OCI-LY7 (cell line): ENCODE data around the gene CD79A. TPM values are rescaled to one million over a fixed set of nuclear protein-coding genes. Genes with fewer than 3 reads are reported as not detected.
A peak's percentile ranks its signal among the peaks of the same experiment; 100 is the strongest.

Source experiments
- BruUV-seq: library from RNA; stranded (reverse); fragments of 400-500 nt; replicated peaks from 2 replicates; lab custom pipeline; 2021; lab: Mats Ljungman, UMichigan
- CTCF ChIA-PET: fragments of 300-600 bp; sonication (Branson Sonifier 250); formaldehyde crosslinking; loops from one replicate; lab custom pipeline; 2022; ENCODE audit warnings: antibody characterized with exemption; ENCODE audit not compliant: unreplicated experiment; lab: Charles Lee
- POLR2A ChIA-PET: fragments of 300-600 bp; sonication (Branson Sonifier 250); formaldehyde crosslinking; loops from one replicate; lab custom pipeline; 2022; ENCODE audit warnings: antibody characterized with exemption; lab: Charles Lee
- DNase-seq: peaks from one replicate; pipeline ENCODE4 v3.0.0-alpha.2; 2015; ENCODE audit warnings: low spot score
- H2AFZ ChIP-seq: fragments of 200-600 bp; sonication (generic), shearing (Covaris generic); 2 replicates; pipeline ENCODE4 v1.6.1; 2014; ENCODE audit warnings: mild to moderate bottlenecking, antibody characterized with exemption, low read length, moderate library complexity
- H3K27ac ChIP-seq: fragments of 200-600 bp; sonication (generic); 2 replicates; pipeline ENCODE4 v1.5.1; 2014; ENCODE audit warnings: mixed run types, low read depth, mild to moderate bottlenecking, moderate library complexity, low read length, inconsistent platforms; ENCODE audit not compliant: poor library complexity, severe bottlenecking
- H3K36me3 ChIP-seq: fragments of 200-600 bp; sonication (generic); 2 replicates; pipeline ENCODE4 v1.6.1; 2014; ENCODE audit warnings: mild to moderate bottlenecking, antibody characterized with exemption, low read length, moderate library complexity, mixed read lengths; ENCODE audit not compliant: insufficient read depth
- H3K4me1 ChIP-seq: fragments of 200-600 bp; sonication (generic); 2 replicates; pipeline ENCODE4 v1.5.1; 2014; ENCODE audit warnings: mild to moderate bottlenecking, low read length; ENCODE audit not compliant: insufficient read depth, poor library complexity, severe bottlenecking
- H3K4me2 ChIP-seq: fragments of 200-600 bp; sonication (generic); 2 replicates; pipeline ENCODE4 v1.6.1; 2014; ENCODE audit warnings: mild to moderate bottlenecking, low read length
- H3K4me3 ChIP-seq: fragments of 200-600 bp; sonication (generic); 2 replicates; pipeline ENCODE4 v1.5.1; 2014; ENCODE audit warnings: mild to moderate bottlenecking, low read depth, low read length; ENCODE audit not compliant: poor library complexity, severe bottlenecking
- H3K79me2 ChIP-seq: fragments of 200-600 bp; sonication (generic); 2 replicates; pipeline ENCODE4 v1.6.1; 2016; ENCODE audit warnings: low read depth, mild to moderate bottlenecking, low read length, moderate library complexity, mixed read lengths; ENCODE audit not compliant: insufficient read depth
- H3K9me2 ChIP-seq: fragments of 200-600 bp; sonication (generic); 2 replicates; pipeline ENCODE4 v1.6.1; 2016; ENCODE audit warnings: mild to moderate bottlenecking, low read length, mixed read lengths; ENCODE audit not compliant: insufficient read depth
- H3K9me3 ChIP-seq: fragments of 200-600 bp; sonication (generic); 2 replicates; pipeline ENCODE4 v1.6.1; 2014; ENCODE audit warnings: mild to moderate bottlenecking, mixed run types, low read length, mixed read lengths
- H4K20me1 ChIP-seq: fragments of 200-600 bp; sonication (generic); 2 replicates; pipeline ENCODE4 v1.6.1; 2014; ENCODE audit warnings: mild to moderate bottlenecking, antibody characterized with exemption, low read length, moderate library complexity, mixed read lengths; ENCODE audit not compliant: insufficient read depth
- EZH2phosphoT487 ChIP-seq: fragments of 200-600 bp; sonication (generic); IDR thresholded peaks from 2 replicates; pipeline ENCODE4 v1.6.1; 2018; ENCODE audit warnings: low read depth, borderline replicate concordance, mild to moderate bottlenecking, mixed run types, antibody characterized with exemption, low read length, moderate library complexity, mixed read lengths
- intact Hi-C: fragments of 100-400 bp; cut with micrococcal nuclease; formaldehyde crosslinking; loops from one replicate; pipeline ENCODE4 v1.10.0; 2022; ENCODE audit not compliant: unreplicated experiment
- total RNA-seq, 2 experiments: library from RNA; depleted of rRNA in 1 of 2; stranded (reverse); fragments of >200 nt in 1 of 2; shearing (Covaris generic) in 1 of 2; gene quantifications; 2 replicates each; pipeline ENCODE4 v1.2.3, GENCODE V29; 2014 to 2022
- TF ChIP-seq, protein P1 (sequence below): fragments of 200-600 bp; sonication (generic); conservative IDR thresholded peaks from 2 replicates; pipeline ENCODE4 v1.5.1; 2014; ENCODE audit warnings: mild to moderate bottlenecking, antibody characterized with exemption, low read length, moderate library complexity, mixed read lengths

CD79A gene
- total RNA-seq, 2 experiments from 2014 or later: 1,094 to 1,195 TPM

DNA sequence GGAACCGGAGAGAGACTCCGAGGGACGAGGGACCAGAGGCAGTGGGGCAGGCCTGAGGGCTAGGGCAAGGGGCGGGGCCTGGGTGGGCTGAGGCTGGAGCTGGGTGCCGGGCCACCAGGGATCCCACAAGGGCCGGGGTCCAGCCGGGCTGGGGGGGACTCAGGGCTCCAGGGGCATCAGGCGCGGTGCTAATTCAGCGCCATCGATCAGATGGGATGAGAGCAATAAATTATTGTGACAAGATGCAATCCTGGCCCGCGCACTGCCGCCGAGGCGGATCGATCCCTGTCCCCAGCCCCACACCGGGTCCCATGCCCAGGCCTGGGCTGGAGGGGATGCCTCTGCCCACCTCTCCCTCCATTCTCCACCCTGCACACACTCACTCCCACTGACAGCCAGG, 45.5 kb downstream of the CD79A start:
- Histone ChIP-seq H3K4me3 (no peak overlapping the region), H3K9me3 (no peaks in the 10 kb centered on the region), H3K79me2 (no peaks in the 10 kb centered on the region), H2AFZ (no peak overlapping the region), H4K20me1 (no peaks in the 10 kb centered on the region), H3K4me2 (no peak overlapping the region), H3K36me3 (0 out of 2 replicates have a peak, but pooled peaks cover 2% of the 10 kb centered on the region), H3K9me2 (no peaks in the 10 kb centered on the region), H3K4me1 (peaks cover 27% of the 10 kb centered on the region), H3K27ac (no peak overlapping the region)
- CTCF ChIA-PET: no interaction called here
- intact Hi-C loops: no loop called here
- DNase-seq: no peak
- POLR2A ChIA-PET: no interaction called here
- TF ChIP-seq, protein P1, sequence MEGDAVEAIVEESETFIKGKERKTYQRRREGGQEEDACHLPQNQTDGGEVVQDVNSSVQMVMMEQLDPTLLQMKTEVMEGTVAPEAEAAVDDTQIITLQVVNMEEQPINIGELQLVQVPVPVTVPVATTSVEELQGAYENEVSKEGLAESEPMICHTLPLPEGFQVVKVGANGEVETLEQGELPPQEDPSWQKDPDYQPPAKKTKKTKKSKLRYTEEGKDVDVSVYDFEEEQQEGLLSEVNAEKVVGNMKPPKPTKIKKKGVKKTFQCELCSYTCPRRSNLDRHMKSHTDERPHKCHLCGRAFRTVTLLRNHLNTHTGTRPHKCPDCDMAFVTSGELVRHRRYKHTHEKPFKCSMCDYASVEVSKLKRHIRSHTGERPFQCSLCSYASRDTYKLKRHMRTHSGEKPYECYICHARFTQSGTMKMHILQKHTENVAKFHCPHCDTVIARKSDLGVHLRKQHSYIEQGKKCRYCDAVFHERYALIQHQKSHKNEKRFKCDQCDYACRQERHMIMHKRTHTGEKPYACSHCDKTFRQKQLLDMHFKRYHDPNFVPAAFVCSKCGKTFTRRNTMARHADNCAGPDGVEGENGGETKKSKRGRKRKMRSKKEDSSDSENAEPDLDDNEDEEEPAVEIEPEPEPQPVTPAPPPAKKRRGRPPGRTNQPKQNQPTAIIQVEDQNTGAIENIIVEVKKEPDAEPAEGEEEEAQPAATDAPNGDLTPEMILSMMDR: no peak
- TF ChIP-seq EZH2phosphoT487: no peak
- BruUV-seq: no TSS peak

DNA sequence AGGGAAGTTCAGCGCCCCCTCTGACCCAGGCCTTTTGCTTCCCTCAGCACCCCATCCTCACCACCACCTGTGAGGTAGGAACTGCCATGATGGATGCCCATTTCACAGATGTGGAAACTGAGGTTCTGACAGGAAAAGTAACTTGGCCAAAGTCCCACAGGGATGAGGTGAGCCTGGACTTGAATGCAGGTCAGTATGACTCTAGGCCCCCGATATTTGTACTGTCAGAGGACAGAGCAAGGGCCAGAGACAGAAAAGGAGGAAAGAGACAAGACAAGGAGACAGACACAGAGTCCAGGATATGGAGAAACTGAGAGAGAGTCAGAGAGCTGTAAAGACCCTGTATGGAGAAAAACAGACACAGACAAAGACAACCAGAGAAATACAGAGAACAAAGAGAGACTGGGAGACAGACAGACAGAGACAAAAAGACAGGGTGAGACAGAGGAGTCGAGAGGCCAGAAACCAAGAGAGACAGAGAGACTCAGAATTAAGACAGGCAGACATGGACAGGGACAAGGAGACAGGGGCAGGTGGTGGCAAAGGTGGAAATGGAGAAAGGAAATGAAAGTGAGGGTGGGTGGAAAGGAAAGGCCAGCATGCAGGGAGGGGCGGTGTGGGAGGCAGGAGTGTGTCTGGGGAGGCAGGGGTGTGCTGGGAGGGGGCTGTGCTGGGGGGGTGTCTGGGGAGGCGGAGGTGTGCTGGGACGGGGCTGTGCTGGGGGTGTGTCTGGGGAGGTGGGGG, 46.1 kb downstream of the CD79A start:
- Histone ChIP-seq H3K9me3 (no peaks in the 10 kb centered on the region), H3K36me3 (0 out of 2 replicates have a peak, but pooled peaks cover 2% of the 10 kb centered on the region), H3K79me2 (no peaks in the 10 kb centered on the region), H3K4me1 (peaks cover 29% of the 10 kb centered on the region), H2AFZ (no peak overlapping the region), H3K9me2 (no peaks in the 10 kb centered on the region), H3K4me3 (no peak overlapping the region), H4K20me1 (no peaks in the 10 kb centered on the region), H3K27ac (peak overlapping the region; percentile 11), H3K4me2 (0 out of 2 replicates have a peak overlapping the region, but pooled peaks have one; percentile 3)
- DNase-seq: no peak
- intact Hi-C loops: no loop called here
- CTCF ChIA-PET: no interaction called here
- TF ChIP-seq EZH2phosphoT487: no peak
- TF ChIP-seq, protein P1: no peak
- POLR2A ChIA-PET: no interaction called here
- no TSS peak for BruUV-seq
